ENCODE measurements around the gene TDRD7.

The TDRD7 gene, protein sequence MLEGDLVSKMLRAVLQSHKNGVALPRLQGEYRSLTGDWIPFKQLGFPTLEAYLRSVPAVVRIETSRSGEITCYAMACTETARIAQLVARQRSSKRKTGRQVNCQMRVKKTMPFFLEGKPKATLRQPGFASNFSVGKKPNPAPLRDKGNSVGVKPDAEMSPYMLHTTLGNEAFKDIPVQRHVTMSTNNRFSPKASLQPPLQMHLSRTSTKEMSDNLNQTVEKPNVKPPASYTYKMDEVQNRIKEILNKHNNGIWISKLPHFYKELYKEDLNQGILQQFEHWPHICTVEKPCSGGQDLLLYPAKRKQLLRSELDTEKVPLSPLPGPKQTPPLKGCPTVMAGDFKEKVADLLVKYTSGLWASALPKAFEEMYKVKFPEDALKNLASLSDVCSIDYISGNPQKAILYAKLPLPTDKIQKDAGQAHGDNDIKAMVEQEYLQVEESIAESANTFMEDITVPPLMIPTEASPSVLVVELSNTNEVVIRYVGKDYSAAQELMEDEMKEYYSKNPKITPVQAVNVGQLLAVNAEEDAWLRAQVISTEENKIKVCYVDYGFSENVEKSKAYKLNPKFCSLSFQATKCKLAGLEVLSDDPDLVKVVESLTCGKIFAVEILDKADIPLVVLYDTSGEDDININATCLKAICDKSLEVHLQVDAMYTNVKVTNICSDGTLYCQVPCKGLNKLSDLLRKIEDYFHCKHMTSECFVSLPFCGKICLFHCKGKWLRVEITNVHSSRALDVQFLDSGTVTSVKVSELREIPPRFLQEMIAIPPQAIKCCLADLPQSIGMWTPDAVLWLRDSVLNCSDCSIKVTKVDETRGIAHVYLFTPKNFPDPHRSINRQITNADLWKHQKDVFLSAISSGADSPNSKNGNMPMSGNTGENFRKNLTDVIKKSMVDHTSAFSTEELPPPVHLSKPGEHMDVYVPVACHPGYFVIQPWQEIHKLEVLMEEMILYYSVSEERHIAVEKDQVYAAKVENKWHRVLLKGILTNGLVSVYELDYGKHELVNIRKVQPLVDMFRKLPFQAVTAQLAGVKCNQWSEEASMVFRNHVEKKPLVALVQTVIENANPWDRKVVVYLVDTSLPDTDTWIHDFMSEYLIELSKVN

DNA sequence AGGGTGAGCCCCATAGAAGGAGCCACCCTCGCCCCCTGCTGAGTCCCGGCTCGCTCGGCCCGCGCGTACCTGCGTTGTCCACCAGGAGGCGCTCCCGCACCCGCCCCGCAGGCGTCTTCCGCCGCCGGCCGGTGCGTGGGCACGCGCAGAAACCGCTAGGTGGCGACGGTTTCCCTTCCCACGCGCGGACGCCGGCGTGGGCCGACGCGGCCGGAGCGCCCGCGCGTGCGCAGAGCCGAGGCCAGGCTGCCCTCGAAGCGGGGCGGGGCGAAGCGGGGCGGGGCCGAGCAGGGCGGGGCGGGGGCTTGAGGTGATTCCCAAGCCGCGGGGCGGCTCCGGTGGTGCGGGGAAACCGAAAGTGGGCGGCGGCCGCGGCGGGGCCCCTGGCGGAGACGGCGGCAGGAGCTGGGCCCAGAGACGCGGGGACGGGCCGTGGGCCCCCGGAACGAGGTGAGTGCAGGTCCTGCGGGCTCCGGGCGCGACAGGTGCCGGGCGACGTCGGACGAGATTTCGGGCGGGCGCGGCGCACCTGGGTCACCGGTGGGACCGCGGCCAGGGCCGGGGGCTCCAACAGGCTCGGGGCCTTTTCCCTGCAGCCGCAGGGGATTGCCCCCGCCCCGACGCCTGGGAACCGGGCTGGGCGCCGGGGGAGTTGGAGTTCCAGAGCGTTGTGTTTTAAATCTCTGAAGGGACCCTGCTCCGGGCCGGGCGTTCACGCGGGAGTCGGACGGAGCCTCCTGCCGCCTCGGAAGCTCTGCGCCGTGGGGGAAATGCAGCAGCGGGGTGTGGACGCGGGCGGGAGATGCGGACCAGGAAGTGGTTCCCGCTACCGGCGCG is at the start of gene TDRD7:
Gene TDRD7 (plus strand): TSS at position 308 of the 837 bp plus-strand sequence. CDS start 16,370 bp downstream, outside the sequence.
- DNase-seq = peak; percentile 68

DNA sequence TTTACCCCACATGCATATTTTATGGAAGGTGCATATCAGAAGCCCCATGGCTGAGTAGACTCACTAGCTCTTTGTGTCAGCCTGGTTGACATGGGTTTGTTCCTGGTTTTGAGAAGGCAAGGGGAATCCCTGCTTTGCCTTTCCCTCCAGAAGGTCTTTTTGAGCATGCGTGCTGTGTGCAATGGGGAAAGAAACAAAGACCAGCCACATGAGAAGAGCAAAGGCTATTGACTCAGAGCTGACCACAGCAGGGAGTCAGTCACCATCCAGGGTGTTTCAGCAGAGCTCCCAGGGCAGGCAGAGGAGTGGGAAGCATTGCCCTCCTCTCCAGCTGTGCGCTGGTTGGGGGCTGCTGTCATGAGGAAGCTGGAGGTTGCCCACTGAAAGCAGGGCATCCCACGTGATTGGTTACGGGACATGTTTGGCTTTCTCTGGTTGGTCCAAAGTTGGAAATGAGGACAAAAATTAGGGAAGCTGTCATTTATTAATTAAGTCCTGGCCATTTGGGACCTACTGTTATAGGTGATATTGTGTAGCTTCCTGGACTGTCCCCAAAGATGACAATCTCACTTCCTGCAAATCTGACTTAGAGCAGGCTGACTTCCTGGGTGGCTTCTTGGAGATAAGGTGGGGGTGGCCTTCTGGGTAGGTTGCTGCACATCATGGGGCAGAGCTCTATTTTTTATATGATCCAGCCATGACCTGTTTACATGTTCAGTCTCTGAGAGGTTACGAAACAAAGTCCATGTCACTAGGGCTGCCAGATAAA is 48.9 kb upstream of the TDRD7 start:
- no peak for DNase-seq

DNA sequence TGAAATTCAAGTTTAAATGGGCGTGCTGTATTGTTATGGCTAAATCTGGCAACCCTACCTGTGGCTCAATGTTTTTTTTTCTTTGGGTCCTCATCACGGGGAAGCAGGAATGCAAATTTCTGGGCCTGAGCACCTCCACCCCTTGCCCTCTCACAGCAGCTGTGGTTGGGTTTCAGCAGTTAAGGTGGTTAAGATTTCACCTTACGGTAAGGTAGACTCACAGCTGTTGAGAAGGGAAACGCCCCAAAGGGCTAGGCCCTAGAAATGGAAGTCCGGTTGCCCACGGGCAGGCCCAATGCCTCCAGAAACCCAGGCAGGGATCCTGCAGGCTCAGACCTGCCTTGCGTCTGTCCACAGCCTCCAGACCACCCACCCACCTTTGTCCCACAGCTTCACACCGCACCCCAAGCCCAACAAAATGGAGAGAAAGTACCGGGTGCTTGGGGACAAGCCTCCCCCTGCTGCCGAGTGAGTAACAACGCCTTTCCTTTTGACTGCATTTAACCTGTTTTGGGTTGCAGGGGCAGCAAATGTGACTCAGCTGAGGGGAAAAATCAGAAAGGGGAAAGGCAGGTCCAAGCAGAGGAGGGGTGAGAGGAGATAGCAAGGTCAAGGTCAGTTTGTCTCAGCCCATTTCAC is 48.1 kb upstream of the TDRD7 start:
- DNase-seq = no peak

DNA sequence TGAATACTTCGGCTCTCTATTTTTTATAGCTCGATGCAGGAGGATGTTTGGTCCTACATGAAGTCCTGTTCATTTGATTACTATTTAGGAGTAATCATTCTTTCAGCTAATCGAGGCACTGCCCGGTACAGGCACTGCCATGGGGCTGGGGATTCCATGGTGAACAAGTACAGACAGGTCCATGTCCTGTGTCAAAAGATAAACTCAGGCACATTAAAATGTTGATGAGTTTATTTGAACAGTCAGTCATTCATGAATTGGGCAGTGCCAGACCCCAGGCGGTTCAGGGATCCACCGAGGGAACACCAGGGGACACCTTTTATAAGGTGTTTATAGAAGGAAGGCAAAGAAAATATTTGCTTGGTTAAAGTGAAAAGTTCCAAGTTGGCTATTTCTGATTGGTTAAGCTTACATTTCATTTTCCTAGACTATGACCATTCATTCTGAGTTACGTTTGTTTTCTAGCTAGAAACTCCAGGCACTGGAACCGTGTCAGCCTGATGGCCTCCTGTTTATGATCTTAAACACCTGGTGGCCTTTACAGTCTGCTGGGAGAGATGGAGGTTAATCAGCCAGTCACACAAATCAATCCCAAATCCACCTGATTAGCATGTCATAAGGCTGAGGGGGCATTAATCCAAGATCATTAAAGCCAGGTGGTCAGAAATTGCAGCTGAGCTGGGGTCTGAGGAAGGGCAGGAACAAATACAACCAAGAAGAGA is 47.0 kb upstream of the TDRD7 start:
- DNase-seq = no peak

DNA sequence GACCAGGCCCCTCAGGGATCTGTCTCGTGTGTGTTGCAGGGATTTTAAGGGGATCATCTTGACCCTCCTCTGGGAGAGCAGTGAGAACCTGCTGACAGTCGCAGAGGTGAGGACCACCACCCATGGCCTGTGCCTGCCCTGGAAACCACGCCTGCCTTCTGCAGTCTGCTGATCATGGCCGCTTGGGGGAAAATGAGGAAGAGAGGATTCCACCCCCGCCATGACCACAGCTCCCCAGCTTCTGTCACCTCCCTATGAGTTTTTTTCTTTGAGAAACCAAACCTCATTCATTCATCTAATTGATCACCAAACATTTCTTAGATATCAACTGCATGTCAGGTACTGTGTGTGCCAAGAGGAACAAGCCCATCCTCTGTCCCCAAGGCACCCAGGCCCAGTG is 46.3 kb upstream of the TDRD7 start:
- DNase-seq = no peak

DNA sequence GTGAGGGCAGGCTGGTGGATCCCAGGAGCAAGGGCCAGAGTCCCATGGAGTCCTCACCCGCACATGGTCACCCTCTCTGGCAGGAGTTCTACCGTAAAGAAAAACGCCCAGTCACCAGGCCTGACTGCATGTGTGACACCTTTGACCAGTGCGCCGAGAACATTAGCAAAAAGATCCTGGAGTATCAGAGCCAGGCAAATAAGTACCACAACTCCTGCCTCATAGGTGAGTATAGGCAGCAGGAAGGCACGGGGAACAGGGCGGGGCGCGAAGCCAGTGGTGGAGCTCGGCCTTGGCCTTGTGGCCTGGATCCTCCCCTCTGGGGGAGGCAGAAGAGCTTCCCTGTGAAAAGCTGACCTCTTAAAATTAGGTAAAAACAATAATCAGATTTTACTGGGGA is 45.4 kb upstream of the TDRD7 start:
- no peak for DNase-seq

DNA sequence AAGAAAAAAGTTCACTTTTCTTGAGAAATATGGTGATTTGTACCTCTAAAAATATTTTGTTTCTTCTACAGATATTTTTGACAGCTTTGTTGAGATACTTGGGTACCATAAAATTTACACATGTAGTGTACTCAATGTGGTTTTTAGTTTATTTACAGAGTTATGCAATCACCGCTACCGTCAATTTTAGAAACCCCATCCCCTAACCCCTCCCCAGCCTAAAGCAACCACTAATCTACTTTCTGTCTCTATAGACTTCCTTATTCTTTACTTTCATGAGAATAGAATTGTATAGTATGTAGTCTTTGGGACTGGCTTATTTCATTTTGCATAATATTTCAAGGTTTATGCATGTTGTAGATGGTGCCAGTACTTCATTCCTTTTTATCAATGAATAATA is 45.0 kb upstream of the TDRD7 start:
- no peak for DNase-seq

DNA sequence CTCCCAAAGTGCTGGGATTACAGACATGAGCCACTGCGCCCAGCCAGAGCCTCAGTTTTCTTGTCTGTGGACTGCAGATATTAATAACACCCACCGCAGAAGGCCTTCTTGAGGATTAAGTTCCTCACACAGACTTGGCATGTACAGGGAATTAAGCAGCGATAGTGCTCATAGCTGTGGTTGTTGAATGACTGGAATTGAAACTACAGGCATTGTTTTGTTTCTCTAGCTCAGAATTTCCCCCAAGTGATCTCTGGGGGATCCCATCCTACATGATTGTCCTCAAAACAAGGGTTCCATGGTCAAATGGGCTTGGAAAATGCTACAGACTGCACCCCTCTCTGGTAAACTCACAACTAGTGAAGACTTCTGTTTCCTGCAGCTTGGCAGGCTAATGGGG is 44.2 kb upstream of the TDRD7 start:
- DNase-seq = no peak

DNA sequence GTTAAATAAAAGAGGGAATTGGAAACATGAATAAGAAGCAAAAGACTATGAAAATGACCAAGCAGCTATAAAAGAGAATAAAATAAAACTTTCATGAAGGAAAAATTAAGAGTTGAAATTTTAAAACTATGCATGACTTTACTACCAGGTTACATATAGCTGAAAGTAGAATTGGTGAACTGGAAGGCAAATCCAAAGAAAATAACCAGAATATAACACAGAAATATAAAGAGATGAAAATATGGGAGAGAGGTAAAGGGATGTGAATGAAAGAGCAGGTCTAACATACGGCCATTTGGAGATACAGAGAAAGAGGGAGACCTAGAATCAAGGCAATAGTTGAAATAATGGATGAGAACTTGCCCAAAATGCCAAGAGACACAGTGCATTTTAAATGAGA is 42.9 kb upstream of the TDRD7 start:
- no peak for DNase-seq

DNA sequence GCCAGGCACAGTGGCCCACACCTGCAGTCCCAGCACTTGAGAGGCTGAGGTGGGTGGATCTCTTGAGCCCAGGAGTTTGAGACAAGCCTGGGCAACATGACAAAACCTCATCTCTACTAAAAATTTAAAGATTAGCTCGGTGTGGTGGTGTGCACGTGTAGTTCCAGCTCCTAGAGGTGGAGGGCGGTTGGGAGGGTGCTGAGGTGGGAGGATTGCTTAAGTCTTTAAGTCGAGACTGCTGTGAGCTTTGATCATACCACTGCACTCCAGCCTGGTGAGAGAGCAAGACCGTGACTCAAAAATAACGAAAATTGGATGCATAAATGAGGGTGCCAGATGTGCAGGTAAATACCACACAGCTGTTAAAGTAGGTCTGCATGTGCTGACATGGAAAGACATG is 39.3 kb upstream of the TDRD7 start:
- DNase-seq = no peak

DNA sequence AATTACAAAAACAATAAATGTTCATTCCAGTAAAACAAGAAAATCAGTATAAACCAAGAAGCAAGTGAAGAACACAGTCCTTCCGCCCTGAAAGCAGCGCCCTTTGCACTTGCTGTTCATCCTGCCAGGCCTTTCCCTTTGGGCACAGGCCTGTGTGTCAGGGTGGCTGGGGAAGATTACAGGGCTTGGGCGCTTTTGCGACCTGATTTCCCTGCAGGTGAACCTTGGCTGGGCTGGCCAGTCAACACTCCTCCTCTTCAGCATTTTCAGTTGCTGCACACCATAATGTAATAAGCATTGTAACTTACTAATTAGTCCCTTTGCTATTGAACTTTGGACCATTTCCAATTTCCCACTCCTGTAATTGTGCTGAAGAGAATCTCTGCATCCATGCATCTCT is 38.6 kb upstream of the TDRD7 start:
- no peak for DNase-seq

DNA sequence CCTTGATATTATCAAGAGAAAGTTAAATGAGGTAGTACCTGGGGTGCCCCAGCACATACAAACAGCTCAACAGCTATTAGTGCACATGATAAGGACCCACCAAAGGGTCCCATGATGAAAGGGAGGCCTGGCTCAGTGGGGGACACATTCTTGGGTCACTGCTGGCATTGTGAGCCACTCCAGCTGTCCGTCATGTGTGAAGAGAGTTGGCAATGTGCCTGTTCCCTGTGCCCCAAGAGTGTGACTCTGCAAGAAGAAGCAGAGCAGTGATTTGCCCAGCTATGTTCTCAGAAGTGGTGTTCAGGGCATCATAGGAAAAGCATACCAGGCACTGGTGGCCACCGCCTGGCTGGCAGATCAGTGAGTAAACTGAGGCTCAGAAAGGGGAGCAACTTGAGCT is 37.1 kb upstream of the TDRD7 start:
- DNase-seq = no peak

DNA sequence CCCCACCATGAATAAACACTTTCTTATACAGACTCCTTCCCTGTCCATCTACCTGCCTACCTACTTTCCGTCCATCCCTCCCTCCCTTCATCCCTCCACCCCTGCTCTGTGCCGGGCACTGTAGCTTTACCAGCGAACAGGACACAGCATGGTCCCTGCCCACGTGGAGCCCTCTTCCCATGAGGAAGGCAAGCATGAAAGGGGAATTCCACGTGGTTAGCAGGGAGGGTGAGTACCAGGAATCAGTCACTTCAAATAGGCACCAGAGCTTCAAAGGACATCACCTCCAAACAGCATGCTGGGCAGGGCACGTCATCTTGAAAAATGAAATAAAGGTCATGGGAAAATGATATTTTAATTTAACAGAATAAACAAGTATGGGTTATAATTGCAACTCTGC is 35.0 kb upstream of the TDRD7 start:
- DNase-seq = no peak

DNA sequence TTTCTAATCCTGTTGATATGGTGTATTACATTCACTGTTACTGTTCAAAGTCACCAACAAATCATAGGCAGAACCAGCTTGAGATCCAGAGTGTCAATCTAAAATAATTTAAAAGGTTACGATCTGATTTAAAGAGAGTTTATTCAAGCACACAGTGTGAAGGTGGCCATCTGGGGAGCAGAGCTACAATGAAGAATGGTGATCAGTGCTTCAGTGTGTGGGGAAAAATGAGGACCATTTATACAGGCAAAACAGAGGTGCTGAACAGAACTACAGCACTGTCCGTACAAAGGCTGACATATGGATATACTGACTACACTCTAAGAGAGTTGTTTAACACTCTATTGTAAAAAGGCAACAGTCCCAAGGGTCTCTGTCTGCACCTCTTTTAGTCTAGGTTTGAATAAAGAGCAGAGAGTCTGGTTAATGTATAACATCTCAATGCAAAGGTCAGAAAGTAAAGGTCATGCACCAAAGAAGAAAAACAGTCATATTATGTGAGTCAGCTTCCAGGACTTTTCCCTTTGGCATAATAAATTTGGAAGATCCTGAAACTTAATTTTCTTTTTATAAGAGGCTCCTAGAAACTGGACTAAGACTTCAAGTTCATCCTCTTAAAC is 29.7 kb upstream of the TDRD7 start:
- DNase-seq = no peak

DNA sequence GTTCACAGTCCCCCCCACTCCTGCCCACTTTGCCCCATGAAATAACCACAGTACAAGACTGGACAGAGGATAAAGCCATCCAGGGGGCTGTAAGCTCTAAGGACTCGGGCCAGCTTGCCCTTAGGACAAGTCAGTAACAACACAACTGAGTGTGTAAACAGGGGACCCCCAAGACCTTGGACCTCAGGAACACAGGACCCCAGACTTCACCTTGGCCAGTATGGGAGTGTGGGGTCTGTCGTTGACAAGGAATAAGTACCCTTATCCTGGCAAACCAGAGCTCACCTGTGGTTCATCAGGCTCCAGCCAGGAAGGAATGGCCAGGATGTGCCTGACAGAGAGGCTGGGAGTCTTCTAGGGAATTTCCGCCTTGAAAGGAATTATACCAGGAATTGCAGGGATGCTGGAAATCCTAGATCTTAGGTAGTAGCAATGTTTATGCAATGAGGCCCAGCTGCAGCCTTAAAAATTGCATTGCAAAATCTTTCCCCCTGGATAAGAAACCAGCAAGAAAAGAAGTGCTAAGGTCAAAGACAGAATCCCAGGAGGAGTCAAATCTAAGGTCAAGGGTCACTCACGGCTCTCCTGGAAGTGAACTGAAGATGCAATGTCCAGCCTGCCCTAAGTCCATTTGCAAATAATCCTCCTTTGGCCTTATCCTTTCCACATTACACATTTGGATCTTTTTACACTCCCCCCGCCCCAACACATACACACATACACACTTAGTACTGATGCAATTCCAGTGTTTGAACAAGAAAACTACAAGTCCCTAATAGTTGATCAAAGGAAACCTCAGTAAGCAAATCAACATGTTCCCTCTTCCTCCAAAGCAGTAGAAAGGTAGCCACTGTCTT is 27.3 kb upstream of the TDRD7 start:
- no peak for DNase-seq

DNA sequence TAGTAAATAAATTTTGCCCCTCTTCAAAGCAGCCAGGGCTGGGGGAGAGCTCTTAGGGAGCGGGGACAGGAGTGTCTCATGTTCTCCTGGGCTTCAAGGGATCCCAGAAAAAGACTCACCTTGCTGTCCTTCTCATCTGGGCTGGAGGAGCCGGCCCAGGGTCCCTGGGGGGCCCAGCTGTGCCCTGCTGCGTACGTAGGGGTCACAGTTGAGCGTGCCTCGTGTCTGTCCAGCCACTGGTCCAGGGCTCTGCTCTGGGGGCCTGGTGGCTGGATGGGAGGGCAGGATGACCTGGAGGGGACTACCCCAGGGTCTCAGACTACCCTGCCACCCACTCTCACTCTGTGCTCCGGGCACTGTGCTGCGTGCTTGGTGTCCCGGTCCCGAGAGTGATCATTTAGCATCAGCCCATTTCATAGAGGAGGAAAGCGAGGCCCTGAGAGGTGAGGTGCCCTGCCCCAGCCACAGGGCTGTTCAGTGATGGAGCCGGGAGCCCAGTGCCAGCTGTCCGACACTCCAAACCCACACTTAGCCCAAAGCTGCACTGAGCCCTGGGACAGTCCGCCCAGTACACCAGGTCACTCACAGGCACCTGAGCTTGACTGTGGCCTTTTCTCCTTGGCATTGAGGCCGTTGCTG is 26.2 kb upstream of the TDRD7 start:
- no peak for DNase-seq

DNA sequence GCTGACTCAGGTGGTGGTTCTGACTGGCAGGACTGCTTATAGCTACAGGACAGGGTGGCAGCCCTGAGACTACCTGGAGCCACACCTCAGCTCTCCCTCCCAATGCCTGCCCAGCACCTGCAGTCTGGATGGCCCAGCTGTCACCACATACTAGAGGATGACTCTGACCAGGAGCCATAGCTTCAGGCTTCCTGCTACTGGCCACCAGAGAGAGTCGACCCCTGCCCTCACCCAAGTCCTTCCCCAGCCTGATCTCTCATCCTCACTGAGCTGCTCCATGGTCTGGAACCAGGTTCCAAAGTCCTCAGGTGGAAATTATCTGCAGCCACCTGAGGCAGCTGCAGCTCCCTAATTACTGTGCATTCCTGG is 25.6 kb upstream of the TDRD7 start:
- DNase-seq = no peak

DNA sequence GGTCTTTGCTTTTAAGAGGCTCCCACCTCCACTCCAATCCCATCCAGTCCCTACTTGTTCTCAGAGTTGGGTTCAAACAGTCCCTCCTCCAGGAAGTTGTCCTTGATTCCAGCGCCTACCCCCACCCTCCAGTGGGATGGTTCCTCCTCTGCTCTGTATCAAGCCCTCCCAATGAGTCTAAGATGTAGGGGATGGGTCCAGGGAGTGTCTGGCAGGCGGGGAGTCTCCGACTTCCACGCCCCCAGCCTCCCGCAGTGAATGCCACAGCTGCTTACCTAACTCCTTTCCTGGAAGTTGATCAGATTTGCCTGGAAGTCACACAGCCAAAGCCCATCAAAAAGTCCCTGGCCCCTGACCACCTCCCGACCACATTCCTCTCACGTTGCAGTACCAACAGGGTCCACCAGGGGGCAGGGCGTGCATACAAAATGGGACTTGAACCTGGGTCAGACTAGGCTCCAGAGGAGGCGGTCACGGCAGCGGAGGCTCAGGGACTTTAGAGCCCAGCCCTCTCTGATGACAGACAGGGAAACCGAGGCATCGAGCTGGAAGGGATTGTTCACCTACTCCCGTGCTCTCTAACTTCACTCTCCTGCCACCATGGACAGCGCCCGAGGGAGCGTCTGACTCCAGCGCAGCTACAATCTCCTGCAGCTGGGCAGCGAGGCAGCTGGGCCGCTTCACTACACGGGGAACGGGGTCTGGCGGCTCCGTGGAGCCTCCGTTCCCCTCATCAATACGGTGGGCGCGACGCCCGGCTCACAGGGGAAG is 25.0 kb upstream of the TDRD7 start:
- DNase-seq = peak; percentile 28

All from NCI-H226 (cell line).